ENCODE results near the gene QARS1.

Gene QARS1

GRCh38 chr3:49053543-49053942, 51.0 kb downstream of the QARS1 start:
- DNase-seq (ENCODE audit: low read depth in 2 of 2), result no peak

All from stimulated activated CD8-positive, alpha-beta memory T cell treated with anti-CD3 and anti-CD28 coated beads, Interleukin-2, amount 100 ng/mL, for 1 hour (primary cell).